Large intestine (tissue), 3 donors: ENCODE results near the gene GAR1. TPM values are rescaled to one million over a fixed set of nuclear protein-coding genes. Genes with fewer than 3 reads are reported as not detected.
A peak's percentile ranks its signal among the peaks of the same experiment; 100 is the strongest.
"Not testable (repeated sequence)": the region's sequence is repeated elsewhere in the genome, so short reads cannot be mapped to it uniquely, and the experiment has no call there.

ENCODE experiments used
- DNase-seq, 2 donors: peaks; one replicate each; pipeline versions ENCODE4 v3.0.0 to v3.0.0-alpha.2; 2013
- H3K27ac ChIP-seq: one replicate; pipeline ENCODE4 v1.5.1; 2013; ENCODE audit warnings: low read length
- H3K27me3 ChIP-seq: 2 replicates; pipeline ENCODE4 v1.6.1; 2013; ENCODE audit warnings: low read length; ENCODE audit not compliant: control insufficient read depth, insufficient read depth
- H3K36me3 ChIP-seq: 2 replicates; pipeline ENCODE4 v1.6.1; 2013; ENCODE audit warnings: low read length; ENCODE audit not compliant: control insufficient read depth, insufficient read depth
- H3K4me1 ChIP-seq: one replicate; pipeline ENCODE4 v1.6.1; 2013; ENCODE audit warnings: low read length; ENCODE audit not compliant: control insufficient read depth, insufficient read depth
- H3K4me3 ChIP-seq: one replicate; pipeline ENCODE4 v1.5.1; 2013; ENCODE audit warnings: low read length
- H3K9me3 ChIP-seq: one replicate; pipeline ENCODE4 v1.6.1; 2013; ENCODE audit warnings: mild to moderate bottlenecking, low read depth, low read length, moderate library complexity; ENCODE audit not compliant: control insufficient read depth
- WGBS: methylation state at CpG from one replicate; pipeline ENCODE4 v1.1.5; 2013; ENCODE audit warnings: low lambda C conversion rate; ENCODE audit not compliant: insufficient coverage; 5-methylcytosine and 5-hydroxymethylcytosine counted together
- polyA plus RNA-seq: library from polyadenylated mRNA; unstranded; fragments of 120-200 nt; gene quantifications from one replicate; pipeline ENCODE4 v1.2.1, GENCODE V29; 2013

Gene GAR1
- polyA plus RNA-seq, 1 donor: 37.4 TPM

DNA sequence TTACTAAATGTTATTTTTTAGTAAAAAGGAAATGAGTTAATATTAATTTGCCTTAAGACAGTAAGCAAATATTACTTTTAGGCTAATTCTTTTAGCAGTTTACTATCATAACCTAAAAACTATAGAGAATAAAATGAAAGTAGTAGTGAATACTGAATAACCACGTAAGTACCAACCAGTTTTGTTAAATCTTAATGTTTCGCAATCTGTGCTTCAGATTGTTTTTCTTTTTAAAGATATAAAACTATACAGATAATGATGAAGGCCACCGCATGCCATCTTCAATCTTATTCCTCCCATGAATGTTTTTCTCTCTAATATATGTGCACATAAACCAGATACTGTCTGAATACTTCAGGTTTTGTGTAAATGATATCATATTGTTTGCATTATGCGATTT lies 18.2 kb downstream of the GAR1 start:
- Histone ChIP-seq H3K9me3 (no peaks in the 10 kb centered on the region), H3K4me3 (no peak overlapping the region), H3K4me1 (no peaks in the 10 kb centered on the region), H3K36me3 (no peaks in the 10 kb centered on the region), H3K27me3 (no peaks in the 10 kb centered on the region), H3K27ac (no peak overlapping the region)
- WGBS: 95% methylated on average over 3 of the region's 4 CpGs
- no peak for DNase-seq

DNA sequence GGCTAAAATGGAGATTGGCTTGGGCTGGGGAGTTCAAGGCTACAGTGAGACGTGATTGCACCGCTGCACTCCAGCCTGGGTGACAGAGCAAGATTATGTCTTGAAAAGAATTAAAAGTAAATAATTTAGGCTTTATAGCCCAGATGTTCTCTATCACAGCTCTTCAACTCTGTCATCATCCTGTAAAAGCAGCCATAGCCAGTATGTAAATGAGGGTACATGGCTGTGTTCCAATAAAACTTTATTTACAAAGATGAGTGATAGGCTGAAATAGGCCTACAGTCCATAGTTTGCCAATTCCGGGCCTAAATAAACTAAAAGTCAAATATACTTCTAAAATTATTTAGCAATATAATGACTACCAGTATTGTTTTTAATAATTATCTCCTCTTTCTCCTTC lies 21.4 kb downstream of the GAR1 start:
- no peak overlapping the region for H3K27ac ChIP-seq
- H3K4me3 ChIP-seq: no peak overlapping the region
- H3K4me1 ChIP-seq: no peaks in the 10 kb centered on the region
- no peak for DNase-seq
- H3K9me3 ChIP-seq: no peaks in the 10 kb centered on the region
- no peaks in the 10 kb centered on the region for H3K36me3 ChIP-seq
- no peaks in the 10 kb centered on the region for H3K27me3 ChIP-seq
- WGBS: no CpG with 5 or more reads among the region's 3 CpGs

DNA sequence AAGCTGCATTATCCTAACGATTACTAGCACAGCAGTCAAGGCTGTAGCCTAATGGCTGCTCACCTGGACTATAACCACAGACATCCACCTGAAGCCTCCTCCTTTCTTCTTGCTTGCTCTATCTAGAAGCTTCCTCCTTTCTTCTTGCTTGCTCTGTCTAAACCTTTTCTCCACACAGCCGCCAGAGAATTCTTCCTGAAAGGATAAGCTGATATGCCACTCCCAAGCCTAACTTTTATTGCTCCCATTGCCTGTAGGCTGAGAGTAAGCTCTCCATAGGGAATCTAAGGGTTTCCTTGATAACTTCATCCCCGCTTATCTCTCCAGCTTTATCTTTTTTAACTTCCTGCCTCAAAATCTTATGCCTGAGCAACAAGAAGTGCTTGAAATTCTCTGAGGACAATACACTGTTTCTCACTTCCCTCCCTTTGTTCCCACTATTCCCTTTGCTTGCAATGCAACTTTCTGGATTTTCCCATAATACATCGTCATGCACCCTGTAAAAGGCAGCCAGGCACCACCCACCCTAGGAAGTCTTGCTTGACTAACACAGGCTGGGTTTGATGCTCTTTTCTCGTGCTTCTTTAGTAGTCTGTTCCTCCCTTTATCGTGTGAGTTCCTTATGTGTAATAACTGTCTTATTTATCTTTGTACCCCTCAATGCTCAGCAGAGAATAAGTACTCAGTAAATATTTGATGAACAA lies 31.0 kb downstream of the GAR1 start:
- 10% methylated on average over 2 of the region's 6 CpGs for WGBS
- DNase-seq: peak in 1 of 2 donors; percentile 67
- H3K36me3 ChIP-seq: no peaks in the 10 kb centered on the region
- H3K9me3 ChIP-seq: no peaks in the 10 kb centered on the region
- no peak overlapping the region for H3K4me3 ChIP-seq
- H3K4me1 ChIP-seq: peaks cover 9% of the 10 kb centered on the region
- H3K27ac ChIP-seq: peak overlapping the region; percentile 8
- H3K27me3 ChIP-seq: no peaks in the 10 kb centered on the region

GRCh38 chr4:109847896-109848442 lies 32.4 kb downstream of the GAR1 start, which contains the start of gene LRIT3:
LRIT3 (plus strand) TSS chr4:109848107; CDS start chr4:109848202, 95 bp downstream.
- H3K27ac ChIP-seq: no peak within 1 kb of the TSS
- no peak within 1 kb of the TSS for H3K4me3 ChIP-seq
- no peak for DNase-seq
- H3K4me1 ChIP-seq: peaks cover 9% of the 10 kb centered on the region
- H3K9me3 ChIP-seq: no peaks in the 10 kb centered on the region
- no peaks in the 10 kb centered on the region for H3K27me3 ChIP-seq
- H3K36me3 ChIP-seq: no peaks in the 10 kb centered on the region
- 100% methylated on average over 1 of the region's 5 CpGs for WGBS

DNA sequence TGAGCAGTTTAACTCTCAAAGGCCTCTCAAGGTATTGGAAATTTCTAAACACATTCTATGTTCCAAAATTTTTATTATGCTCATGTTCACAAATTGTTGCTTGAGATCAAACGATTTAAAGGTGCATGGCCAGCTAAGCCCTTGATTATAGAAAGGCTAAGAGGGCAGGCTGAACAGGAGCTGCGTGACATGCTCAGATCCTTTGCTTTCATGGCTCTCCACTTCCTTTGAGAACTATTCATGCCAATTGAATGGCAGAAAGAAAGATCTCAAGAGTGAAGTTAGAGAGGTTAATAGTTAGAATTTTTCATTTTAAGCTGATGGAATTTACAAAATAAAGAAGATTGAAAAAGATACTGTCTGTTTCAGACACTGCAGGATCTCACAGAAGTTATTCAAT lies 32.9 kb downstream of the GAR1 start:
- Histone ChIP-seq H3K27me3 (no peaks in the 10 kb centered on the region), H3K4me3 (no peak overlapping the region), H3K36me3 (no peaks in the 10 kb centered on the region), H3K9me3 (no peaks in the 10 kb centered on the region), H3K4me1 (peaks cover 9% of the 10 kb centered on the region), H3K27ac (no peak overlapping the region)
- no CpG with 5 or more reads among the region's 2 CpGs for WGBS
- DNase-seq: no peak

- no peak overlapping the region for H3K27ac ChIP-seq
- WGBS: 83% methylated on average over 1 of the region's 5 CpGs
- H3K4me1 ChIP-seq: peaks cover 9% of the 10 kb centered on the region
- DNase-seq: no peak
- H3K4me3 ChIP-seq: no peak overlapping the region
- no peaks in the 10 kb centered on the region for H3K36me3 ChIP-seq
- H3K9me3 ChIP-seq: no peaks in the 10 kb centered on the region
- no peaks in the 10 kb centered on the region for H3K27me3 ChIP-seq
These were observed 35.0 kb downstream of the GAR1 start for GRCh38 chr4:109850601-109851000.

- not testable (repeated sequence) for H3K4me1 ChIP-seq, H3K9me3 ChIP-seq, H3K36me3 ChIP-seq, H3K4me3 ChIP-seq, DNase-seq, H3K27ac ChIP-seq, H3K27me3 ChIP-seq
- WGBS: no CpG with 5 or more reads among the region's 4 CpGs
These were observed 44.1 kb downstream of the GAR1 start for GRCh38 chr4:109859426-109860300.

- Histone ChIP-seq H3K36me3 (no peaks in the 10 kb centered on the region), H3K27ac (no peak overlapping the region), H3K4me3 (no peak overlapping the region), H3K27me3 (no peaks in the 10 kb centered on the region), H3K4me1 (no peaks in the 10 kb centered on the region), H3K9me3 (no peaks in the 10 kb centered on the region)
- no CpG with 5 or more reads among the region's 2 CpGs for WGBS
- DNase-seq: no peak
These were observed 45.7 kb downstream of the GAR1 start for GRCh38 chr4:109861271-109861670.

DNA sequence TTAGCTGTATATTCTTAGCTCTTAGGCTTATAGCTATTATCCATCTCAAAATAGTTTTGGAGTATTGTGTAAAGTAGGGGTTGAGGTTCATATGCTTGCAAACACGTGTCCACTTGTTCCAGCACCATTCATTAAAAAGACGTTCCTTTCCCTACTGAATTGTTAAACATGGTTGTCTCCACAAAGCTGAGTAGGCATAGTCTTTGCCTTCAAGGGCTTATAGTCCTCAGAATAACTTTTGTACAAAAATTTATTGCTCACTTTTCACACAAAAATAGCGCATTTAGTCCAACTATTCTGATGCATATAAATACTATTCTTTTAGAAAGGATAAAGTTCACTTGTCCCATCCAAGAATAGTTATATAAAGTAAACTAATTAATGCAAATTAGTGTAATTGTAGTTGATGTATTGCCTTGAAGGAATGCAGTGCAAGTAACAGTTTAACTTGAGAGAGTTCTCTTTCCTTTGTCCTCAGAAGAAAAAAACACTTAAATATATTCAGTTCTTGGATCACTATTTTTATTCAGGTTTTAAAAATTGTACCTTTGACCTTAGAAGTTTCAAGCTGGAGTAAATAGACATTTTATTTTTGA lies 46.5 kb downstream of the GAR1 start:
- DNase-seq: peak in 1 of 2 donors; percentile 41
- H3K4me1 ChIP-seq: no peaks in the 10 kb centered on the region
- WGBS: 50% methylated on average over 1 of the region's 3 CpGs
- no peak overlapping the region for H3K4me3 ChIP-seq
- H3K36me3 ChIP-seq: no peaks in the 10 kb centered on the region
- H3K27me3 ChIP-seq: no peaks in the 10 kb centered on the region
- no peaks in the 10 kb centered on the region for H3K9me3 ChIP-seq
- no peak overlapping the region for H3K27ac ChIP-seq

- Histone ChIP-seq H3K4me1 (no peaks in the 10 kb centered on the region), H3K27me3 (no peaks in the 10 kb centered on the region), H3K4me3 (no peak overlapping the region), H3K36me3 (no peaks in the 10 kb centered on the region), H3K27ac (no peak overlapping the region), H3K9me3 (no peaks in the 10 kb centered on the region)
- no peak for DNase-seq
These were observed 48.6 kb downstream of the GAR1 start for GRCh38 chr4:109864134-109864533.
